HG02981 (cell line): Measurements from ENCODE around the gene PRKN.
A peak's percentile ranks its signal among the peaks of the same experiment; 100 is the strongest.

Source experiments
- ATAC-seq: cut with Tn5 transposase; IDR thresholded peaks from one replicate; pipeline ENCODE4 v1.9.1; 2021; ENCODE audit warnings: mild to moderate bottlenecking, moderate library complexity; ENCODE audit not compliant: unreplicated experiment

The PRKN gene

DNA sequence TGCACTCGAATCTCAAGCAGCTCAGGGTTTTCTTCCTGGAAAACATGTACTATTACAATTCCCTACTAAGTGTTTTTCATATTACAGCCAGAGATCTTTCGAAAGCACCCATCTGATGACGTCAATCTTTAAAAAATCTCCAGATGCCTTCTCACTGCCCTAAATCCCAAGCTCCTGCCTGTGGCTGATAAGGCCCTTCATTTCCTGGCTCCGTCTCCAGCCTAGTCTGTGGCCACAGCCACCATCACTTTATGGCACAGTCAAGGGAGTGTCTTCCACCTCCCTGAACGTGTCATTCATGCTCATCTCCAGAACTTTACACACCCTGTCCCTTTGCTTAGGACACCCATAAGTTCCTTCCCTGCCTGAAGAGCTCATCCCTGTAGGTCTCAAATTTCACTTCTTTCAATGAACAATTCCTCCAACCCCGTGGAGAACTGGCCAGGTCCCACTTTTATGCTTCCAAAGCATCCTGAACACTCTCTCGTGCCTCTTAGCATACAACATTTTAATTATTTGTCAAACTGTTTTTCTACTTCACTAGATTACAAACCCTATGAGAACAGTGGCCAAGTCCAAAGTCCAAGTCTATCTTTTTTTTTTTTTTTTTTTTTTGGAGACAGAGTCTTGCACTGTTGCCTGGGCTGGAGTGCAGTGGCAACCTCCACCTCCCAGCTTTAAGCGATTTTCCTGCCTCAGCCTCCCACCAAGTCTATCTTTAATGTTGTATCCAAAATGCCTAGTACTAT, 1347.6 kb downstream of the PRKN start:
- ATAC-seq: no peak

DNA sequence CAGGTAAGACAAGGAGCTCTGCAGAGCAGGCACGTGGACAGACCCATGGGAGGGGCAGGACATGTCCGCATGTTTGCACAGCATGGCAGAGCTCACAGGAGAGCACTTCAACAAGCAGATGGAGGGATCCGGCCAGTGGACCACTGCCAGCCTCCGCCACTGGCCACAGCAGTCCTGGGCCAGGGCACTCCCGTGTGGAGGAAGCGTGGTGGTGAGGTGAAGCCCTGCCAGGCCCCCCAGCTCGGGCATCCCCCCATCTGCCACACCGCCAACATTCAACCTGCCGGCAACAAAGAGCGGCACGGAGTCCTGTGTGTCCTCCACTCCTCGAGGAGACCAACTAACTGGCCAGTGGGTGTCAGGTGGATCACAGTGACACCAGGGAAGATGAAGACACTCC, 1349.5 kb downstream of the PRKN start:
- ATAC-seq: no peak

DNA sequence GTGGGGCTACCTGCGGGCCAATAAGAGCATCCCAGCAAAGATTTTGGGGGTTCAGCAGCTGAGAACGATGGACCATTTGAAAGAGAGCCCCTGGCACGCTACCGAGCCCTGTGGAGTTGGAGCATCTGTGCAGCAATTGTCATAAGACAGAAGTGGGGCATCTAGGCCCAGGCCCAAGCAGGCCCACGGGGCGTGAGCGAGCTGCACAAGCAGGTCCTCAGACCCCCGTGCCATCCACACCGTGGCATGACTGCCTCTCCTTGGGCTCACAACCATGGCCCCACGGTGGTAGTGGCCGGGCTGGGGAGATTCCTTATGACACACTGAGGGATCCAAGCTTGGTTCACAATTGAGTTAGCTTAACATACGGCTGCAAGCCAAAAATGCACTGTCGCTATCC, 1350.5 kb downstream of the PRKN start:
- no peak for ATAC-seq

DNA sequence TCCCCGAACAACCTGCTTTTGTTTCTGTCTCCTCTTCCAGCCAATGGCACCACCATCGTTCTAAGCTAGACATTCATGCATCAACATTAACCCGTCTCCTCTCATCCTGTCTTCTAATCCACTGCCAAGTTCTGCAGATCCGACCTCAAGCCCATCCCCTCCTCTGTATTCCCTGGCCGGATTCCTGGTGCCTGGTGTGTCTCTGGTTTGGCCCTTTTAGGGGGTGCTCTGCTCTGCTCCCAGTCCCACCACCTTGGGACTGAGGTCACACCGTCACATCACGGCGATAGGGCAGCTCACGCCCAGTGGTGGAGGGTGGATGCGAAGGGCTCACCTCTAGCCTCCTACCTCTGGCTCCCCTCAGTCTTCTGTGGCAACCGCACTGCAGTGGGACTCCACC, 1351.2 kb downstream of the PRKN start:
- ATAC-seq: no peak

DNA sequence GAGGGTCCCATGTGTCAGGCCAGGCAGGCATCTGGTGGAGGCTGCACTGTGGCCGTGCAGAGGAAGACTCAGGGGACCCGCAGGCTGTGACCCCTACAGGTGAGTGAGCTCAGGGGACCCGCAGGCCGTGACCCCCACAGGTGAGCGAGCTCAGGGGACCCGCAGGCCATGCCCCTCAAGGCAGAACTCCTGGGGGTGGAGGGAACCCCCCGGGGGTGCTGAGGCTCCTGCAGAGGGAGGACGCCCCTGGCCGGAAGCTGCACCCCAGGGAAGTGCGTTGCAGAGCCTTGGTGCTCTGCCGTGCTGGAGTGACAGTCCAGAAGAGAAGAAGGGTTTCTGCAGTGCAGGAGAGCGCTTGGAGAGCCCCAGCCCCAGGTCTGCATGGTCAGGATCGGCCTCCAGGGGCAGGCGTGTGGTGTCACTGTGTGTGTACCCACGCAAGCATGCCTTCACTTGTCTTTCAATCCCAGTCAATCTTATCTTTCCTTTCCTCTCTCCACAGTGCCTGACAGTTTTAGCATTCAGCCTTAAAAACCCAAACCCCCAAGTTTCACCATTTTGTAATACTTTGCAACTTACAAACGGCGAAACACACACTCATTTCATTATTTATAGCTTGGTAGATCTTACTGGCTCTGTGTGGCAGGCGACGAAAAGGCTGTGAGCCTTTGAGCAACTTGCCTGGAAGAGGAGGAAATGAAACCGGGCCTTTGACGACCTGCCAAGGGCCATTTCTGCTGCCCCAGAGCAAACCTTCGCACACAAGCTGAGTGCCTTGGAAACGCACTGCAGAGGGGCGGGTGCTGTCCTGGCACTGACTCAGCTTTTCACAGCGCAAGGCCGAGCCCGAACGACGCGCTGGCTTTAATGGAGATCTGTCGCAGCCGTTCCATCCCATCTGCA, 1352.3 kb downstream of the PRKN start:
- ATAC-seq: no peak

DNA sequence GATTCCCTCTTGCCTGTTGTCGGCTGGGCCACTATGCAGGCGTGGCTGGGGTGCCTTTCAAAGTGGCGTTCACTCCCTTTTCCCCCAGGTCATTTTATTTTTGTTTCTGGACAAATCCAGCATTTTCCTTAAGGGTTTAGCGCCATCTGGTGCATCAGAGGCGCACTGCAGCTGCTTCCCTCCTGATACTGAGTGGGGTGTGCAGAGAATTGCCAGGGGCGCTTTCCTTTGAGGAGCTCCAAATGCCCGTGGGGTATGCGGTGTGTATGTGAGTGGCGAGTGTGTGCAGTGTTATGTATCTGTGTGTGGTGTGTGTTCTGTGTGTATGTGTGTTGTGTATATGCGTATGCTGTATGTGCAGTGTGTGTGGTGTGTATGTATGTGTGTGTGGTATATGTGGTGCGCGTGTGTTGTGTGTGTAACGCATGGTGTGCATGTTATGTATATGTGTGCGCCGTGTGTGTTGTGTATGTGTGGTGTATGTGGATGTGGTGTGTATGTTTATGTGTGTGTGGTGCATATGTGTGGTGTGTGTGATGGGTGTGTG, 1353.6 kb downstream of the PRKN start:
- peak; percentile 31 for ATAC-seq

DNA sequence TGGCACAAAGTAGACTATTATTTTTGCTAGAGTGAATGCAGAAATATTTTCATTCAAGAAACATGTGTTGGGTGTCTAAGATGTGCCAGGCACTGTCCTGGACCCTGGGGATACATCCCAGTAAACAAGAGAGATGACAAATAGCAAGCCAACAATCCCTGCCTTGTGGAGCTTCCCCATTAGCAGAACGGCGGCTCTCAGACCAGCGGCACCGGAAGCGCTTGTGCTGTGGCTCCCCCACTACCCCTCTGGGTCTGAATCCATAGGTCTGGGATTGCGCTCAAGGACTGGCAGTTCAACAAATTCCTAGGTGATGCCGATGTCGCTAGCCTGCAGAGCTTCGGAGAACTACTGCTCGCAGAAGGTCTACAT, 1355.2 kb downstream of the PRKN start:
- ATAC-seq: no peak

DNA sequence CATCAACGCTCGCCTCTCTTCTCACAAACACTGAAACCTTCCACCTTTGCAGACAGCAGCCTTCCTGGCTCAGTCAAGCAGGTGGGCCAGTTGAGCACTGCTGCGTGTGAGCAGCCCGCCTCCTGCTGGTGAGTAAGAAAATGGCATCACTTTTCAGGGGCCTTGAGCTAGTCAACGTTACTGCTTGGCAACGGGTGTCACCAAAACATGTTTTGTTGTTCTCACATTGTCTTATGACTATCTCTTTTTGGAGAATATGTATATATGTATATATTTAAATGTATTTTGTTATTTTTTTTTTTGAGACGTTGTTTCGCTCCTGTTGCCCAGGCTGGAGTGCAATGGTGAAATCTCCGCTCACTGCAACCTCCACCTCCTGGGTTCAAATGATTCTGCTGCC, 1356.7 kb downstream of the PRKN start:
- ATAC-seq: peak; percentile 96

DNA sequence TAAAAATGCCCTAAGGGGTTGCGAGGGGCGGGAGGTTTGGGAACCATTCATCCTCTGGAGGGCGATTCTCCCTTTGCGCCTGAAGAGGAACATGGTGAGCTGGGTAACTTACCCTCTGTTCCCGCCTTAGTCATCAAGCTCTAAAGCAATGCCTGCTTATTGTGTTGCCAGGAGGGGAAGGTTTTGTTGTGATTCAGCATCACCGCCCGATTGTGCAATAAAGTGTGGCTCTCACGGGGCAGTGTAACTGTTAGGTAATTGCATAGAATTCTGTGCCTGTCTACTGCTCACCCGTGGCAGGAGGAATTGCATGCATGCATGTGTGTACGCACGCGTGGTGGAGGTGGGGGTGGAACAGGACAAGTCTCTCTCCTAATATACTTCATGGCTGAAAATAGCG, 1358.2 kb downstream of the PRKN start:
- ATAC-seq: no peak

DNA sequence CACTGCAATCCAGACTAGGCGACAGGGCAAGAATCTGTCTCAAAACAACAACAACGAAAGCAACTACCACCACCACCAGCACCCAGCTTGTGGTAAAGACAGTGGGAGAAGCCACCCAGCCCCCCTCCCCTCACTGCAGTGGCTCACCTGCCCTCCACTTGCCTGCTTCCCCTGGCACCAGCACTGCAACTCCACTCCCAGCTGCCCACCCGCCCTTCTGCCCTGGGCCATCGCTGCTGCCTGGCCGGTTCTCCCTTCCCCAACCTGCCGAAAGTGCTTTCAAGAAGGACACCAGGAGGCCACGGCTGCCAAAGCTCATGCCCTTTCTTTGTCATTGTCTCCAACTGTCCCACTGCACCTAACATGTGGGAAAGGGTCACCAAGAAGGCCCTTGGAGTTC, 1359.1 kb downstream of the PRKN start:
- ATAC-seq: no peak

DNA sequence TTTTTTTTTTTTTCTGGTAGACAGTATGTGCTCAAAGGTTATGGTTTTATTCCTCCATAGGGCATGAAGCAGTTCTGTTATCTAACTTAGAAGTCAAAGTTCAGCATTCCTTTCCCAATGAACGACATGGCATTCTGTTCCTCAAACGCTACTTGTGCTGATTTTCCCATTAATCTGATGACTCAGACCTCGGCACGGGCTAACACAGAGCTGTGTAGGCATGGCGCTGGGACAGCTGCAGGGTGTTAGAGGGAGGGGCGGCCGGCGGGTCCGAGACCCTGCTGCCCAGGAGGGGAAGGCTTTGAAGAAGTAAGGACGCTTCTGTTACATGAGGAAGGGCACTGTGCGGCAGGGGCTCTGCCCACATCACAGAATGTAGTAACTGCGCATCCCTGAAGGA, 1360.1 kb downstream of the PRKN start:
- no peak for ATAC-seq

DNA sequence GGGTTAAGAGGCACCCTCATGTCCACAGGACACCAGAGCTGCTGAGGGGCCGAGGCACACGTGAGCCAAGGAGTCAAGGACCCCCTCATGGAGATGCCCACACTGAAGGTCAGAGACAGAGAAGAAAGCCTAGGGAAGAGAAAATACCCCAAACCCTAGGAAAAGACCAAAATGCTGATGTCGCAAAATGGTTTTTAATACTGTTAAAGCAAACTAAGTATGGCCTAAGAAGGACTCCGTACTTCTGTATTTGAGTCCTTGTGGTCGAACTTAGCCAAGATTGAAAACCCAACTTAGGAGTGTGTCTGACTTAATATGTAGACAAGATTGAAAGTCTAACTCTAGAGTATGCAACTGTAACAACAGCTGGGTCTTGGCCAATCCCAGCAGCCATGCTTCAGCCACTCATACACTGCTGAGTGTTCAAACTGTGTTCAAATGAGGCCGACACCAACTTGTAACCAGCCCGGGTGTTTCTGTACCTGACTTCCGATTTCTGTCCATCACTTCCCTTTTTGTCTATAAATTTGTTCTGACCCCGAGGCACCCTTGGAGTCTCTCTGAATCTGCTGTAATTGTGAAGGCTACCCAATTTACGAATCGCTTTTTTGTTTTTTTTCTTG, 1361.2 kb downstream of the PRKN start:
- no peak for ATAC-seq

DNA sequence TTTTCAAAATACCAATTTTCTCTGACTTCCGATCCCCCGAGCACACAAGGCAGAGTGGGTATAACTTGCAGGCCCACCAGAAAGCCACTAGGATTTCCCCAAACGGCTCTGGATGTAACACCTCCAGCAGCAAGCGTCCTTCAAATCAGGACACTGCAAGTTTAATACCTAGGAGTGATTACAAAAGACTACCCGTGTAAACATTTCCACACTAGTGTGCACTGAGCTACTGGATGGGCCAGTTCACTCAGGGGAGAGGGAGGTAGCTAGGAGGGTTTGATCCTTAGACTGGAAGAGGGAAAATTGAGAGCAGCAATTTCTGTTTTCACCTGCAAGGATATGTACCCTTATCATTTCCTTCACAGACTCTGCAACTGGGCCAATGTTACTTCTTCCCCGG, 1361.9 kb downstream of the PRKN start:
- ATAC-seq: no peak

DNA sequence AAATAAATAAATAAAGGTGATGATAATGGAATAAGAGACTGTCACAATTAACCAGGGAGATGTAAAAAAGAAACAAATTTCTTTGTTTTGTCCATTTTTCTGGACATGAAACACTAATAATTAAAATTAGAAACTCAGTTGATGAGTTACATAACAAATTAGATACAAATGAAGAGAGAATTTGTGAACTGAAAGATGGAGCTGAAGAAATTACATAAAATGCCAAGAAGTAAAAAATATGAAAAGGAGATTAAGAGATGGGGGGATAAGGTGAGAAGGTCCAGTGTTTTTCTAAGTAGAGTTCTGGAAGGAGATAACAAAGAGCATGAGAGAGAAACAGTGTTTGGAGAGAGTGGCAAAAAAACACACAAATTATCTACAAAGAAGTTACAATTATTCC, 1364.3 kb downstream of the PRKN start:
- no peak for ATAC-seq

DNA sequence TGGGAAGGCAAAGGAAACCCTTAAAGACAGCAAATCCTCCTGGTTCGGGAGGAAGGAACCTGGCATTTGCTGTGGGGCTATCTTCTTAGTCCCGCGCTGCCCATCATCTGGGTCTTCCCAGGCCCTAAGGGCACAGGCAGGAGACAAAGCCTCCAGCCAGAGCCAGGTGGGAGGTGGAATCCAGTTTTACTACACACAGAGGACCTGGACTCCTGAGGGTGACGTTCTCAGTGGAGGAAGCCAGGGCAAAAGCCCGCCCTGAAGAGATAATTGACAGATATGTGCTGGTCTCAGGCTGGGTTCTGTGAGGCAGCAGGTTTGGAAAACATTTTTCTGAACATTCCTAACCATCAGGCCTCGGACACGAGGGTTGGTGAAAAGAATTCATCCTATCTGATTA, 1365.3 kb downstream of the PRKN start:
- ATAC-seq: no peak

DNA sequence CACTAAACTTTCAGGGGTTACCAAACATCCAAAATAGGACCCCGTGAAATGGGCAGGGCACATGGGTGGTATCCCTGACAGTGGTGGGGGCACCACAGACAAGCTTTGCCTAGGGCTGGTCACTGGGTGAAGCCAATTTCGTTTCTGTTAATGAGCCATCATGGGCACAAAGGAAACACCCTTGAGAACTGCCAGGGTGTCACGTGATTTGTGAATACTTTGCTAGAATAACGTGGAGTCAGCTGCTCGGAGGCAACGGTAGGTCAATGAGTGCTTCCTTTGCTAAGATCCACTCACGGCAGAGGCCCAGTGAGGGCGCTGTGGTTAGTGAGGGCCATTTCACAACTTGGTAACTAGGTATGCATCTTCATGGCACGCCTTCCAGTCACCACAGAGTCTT, 1366.0 kb downstream of the PRKN start:
- no peak for ATAC-seq

DNA sequence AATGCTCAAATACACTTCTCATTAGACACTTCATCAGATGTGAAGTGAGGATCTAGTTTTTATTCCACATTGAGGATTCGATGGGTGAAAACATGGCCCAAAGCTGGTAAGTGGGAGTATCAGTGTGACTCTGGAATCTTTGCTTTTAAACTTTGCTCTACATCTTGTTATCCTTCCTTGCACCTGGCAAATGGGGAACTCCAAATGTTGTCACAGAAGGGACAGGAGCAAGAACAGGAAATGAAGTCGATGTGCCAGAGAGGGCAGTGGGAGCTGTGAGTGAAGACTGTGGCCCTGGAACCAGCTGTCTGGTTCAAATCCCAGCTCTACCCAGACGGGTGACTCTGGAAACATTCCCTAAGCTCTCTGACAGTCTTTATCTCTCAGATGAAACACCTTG, 1367.0 kb downstream of the PRKN start:
- ATAC-seq: no peak

DNA sequence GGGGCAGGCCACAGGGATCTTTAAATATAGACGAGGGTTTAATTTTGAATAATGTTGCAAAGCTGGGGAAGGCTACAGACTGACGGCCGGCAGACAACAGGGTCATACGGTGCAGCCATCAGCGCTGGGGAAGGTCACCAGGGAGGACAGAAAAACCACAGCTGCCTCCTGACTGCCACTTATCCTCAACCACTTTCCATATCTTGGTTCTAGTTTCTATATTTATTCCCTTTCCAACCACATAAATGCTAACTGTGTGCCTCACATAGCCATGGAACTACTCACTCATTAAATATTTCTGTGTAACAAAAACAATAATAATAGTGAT, 1368.0 kb downstream of the PRKN start:
- no peak for ATAC-seq

DNA sequence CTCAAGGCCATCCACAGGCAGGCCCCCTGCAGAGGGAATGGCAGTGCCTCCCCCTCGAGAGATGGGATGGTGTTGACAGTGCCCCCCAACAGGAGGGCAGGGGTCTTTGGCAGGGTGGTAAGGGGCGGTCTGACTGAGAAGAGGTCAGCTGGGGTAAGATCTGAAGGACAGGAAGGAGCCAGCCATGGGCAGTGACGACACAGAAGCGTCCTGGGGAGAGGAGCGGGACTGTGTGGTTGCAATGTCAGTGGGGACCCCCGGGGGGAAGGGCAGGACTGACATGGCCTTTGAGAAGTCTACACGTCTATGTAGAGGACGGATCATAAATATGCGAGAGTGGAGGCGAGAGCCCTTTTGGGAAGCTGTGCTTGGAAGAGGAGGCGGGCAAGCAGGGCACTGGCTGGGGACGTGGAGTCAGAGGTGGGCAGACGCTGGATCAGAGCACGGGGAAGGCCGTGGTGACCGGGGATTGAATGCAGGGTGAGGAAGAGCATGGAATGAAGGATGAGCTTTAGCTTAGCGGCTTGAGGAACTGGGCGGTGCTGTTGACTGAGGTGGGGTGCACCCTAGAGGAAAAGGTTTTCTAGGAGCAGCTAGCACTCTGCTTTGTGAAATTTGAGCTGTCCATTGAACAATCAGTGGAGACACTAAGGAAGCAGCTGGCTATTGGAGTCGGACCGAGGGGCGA, 1371.3 kb downstream of the PRKN start:
- ATAC-seq: no peak

DNA sequence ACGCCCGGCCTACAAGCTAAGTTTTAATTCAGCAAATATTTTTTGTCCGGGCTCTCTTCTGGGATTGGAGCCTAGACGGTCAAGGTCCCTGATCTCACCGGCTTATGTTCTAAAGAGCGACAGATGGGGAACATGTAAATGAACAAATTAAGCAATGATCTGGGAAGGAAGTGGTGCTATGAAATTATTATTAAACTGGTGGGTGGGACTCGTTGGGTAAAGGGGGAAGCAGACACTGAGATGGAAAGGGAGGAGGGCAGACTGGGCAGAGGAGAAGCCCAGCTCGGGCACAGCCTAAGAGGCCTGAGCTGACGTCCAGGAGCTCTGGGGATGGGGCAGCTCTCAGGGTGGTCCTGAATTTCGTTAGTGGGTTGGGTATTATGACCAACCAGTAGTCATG, 1371.9 kb downstream of the PRKN start:
- ATAC-seq: no peak

DNA sequence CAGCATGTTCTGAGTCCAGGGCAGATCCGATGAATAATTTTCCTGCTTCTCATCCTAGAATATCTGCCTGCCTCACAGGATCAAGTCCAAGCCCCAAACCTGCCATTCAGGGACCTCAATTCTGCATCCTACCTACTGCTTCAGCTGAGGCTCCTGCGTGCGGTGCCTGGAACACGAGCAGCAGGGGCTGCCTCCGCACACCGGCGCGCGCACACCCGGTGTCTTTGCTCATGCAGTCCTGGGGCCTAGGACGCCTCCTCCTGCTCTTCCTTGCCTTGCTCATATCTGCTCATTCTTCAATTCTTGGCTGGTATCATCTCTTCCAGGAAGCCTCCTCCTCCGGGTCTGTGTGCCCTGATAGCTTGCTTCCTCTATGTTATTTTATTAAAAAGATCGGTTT, 1372.6 kb downstream of the PRKN start:
- no peak for ATAC-seq
